ENCODE results near the gene EBF3. TPM values are rescaled to one million over a fixed set of nuclear protein-coding genes. Genes with fewer than 3 reads are reported as not detected.
A peak's percentile ranks its signal among the peaks of the same experiment; 100 is the strongest.

Gene EBF3
- total RNA-seq, 1 experiment from 2014 or later: 0.22 TPM

GRCh38 chr10:129854796-129855705 is 109.0 kb downstream of the EBF3 start:
- Mint-ChIP-seq H3K9me3 (peaks cover 4 to 5% of the 10 kb centered on the region in 2 experiments; a peak in 4 of 5 replicates), H3K4me3 (no peak overlapping the region), H3K27me3 (ENCODE audit: low read depth) (peaks cover 9% of the 10 kb centered on the region), H3K27ac (no peak overlapping the region), H3K36me3 (ENCODE audit: insufficient read depth in 1 of 3, low read depth in 3 of 3) (peaks cover 0 to 4% (median 0%) of the 10 kb centered on the region in 3 experiments; a peak in 2 of 7 replicates), H3K4me1 (peaks cover 2 to 7% of the 10 kb centered on the region in 2 experiments; a peak in 2 of 4 replicates)
- Histone ChIP-seq H3K4me1 (ENCODE audit: insufficient read depth, low read length) (no peaks in the 10 kb centered on the region), H4K91ac (ENCODE audit: insufficient read length, low read depth, low read length) (no peak overlapping the region), H3K79me1 (ENCODE audit: insufficient read depth, low read depth, low read length, poor library complexity, severe bottlenecking) (no peaks in the 10 kb centered on the region), H3K4me2 (ENCODE audit: insufficient read depth, insufficient read length, low read length) (no peak overlapping the region), H4K5ac (ENCODE audit: insufficient read length, low read depth, low read length) (no peak overlapping the region), H3K79me2 (ENCODE audit: insufficient read depth, low read length) (no peaks in the 10 kb centered on the region), H3K23ac (ENCODE audit: insufficient read length, low read depth, low read length) (no peak overlapping the region), H3K27me3 (ENCODE audit: insufficient read depth, low read length) (no peaks in the 10 kb centered on the region), H2AFZ (ENCODE audit: low read length) (no peak overlapping the region), H2BK15ac (ENCODE audit: low read depth, low read length) (no peak overlapping the region), H2BK5ac (ENCODE audit: insufficient read length, low read length) (no peak overlapping the region), H2BK12ac (ENCODE audit: insufficient read length, low read depth, low read length) (no peak overlapping the region), H4K8ac (replicated peaks; ENCODE audit: insufficient read length, low read depth, low read length) (no peak overlapping the region), H3T11ph (ENCODE audit: low read length) (no peak overlapping the region), H3K27ac (ENCODE audit: insufficient read length, low read depth, low read length) (no peak overlapping the region), H3K9me3 (ENCODE audit: control insufficient read depth, low read depth, low read length) (no peaks in the 10 kb centered on the region), H2BK120ac (ENCODE audit: low read depth, low read length, poor library complexity, severe bottlenecking) (no peak overlapping the region), H3K4ac (ENCODE audit: low read depth, low read length) (no peak overlapping the region), H2BK20ac (ENCODE audit: low read depth, low read length, poor library complexity, severe bottlenecking) (no peak overlapping the region), H3K23me2 (ENCODE audit: insufficient read length, low read depth, low read length, poor library complexity, severe bottlenecking) (no peaks in the 10 kb centered on the region), H3K56ac (ENCODE audit: insufficient read length, low read depth, low read length) (no peak overlapping the region), H2AK5ac (ENCODE audit: insufficient read length, low read length) (no peak overlapping the region), H3K9ac (ENCODE audit: extremely low read depth, insufficient read length, low read length) (no peak overlapping the region), H4K20me1 (ENCODE audit: control insufficient read depth, insufficient read depth, insufficient read length) (no peaks in the 10 kb centered on the region), H3K18ac (ENCODE audit: insufficient read length, low read depth, low read length) (no peak overlapping the region), H3K14ac (ENCODE audit: insufficient read depth, low read length) (no peak overlapping the region)
- no peak for DNase-seq
- TF ChIP-seq, protein P1, sequence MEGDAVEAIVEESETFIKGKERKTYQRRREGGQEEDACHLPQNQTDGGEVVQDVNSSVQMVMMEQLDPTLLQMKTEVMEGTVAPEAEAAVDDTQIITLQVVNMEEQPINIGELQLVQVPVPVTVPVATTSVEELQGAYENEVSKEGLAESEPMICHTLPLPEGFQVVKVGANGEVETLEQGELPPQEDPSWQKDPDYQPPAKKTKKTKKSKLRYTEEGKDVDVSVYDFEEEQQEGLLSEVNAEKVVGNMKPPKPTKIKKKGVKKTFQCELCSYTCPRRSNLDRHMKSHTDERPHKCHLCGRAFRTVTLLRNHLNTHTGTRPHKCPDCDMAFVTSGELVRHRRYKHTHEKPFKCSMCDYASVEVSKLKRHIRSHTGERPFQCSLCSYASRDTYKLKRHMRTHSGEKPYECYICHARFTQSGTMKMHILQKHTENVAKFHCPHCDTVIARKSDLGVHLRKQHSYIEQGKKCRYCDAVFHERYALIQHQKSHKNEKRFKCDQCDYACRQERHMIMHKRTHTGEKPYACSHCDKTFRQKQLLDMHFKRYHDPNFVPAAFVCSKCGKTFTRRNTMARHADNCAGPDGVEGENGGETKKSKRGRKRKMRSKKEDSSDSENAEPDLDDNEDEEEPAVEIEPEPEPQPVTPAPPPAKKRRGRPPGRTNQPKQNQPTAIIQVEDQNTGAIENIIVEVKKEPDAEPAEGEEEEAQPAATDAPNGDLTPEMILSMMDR (conservative IDR thresholded peaks at IDR 0.05): peak; percentile 25; the same call in 2 of the 3 replicates
- WGBS (ENCODE audit: extremely low coverage, insufficient read length, low lambda C conversion rate): no CpG with 5 or more reads among the region's 31 CpGs
